Measurements from ENCODE around the gene HBS1L. TPM values are rescaled to one million over a fixed set of nuclear protein-coding genes. Genes with fewer than 3 reads are reported as not detected.

Gene HBS1L
- total RNA-seq, 1 experiment from 2014 or later = 81.2 TPM

GRCh38 chr6:135084001-135084915, 29.6 kb upstream of the HBS1L start:
- ChIA-PET CTCF (no interaction called here), POLR2A (no interaction called here)
- Mint-ChIP-seq H3K27ac (ENCODE audit: unreplicated experiment) (no peak overlapping the region), H3K4me3 (ENCODE audit: unreplicated experiment) (no peak overlapping the region), H3K9me3 (ENCODE audit: unreplicated experiment) (peaks cover 10% of the 10 kb centered on the region), H3K36me3 (ENCODE audit: insufficient read depth, unreplicated experiment) (no peaks in the 10 kb centered on the region), H3K4me1 (ENCODE audit: low read depth, unreplicated experiment) (no peaks in the 10 kb centered on the region), H3K27me3 (ENCODE audit: insufficient read depth, unreplicated experiment) (no peaks in the 10 kb centered on the region)
- H3K4me3 ChIP-seq (ENCODE audit: low read depth, low read length) = no peak overlapping the region
- no peaks in the 10 kb centered on the region for H3K36me3 ChIP-seq (ENCODE audit: control insufficient read depth, insufficient read depth, low read length)
- no peaks in the 10 kb centered on the region for H3K4me1 ChIP-seq
- TF ChIP-seq CTCF (IDR thresholded peaks at IDR 0.05; ENCODE audit: insufficient read depth in 1 of 2, low read depth in 1 of 2, low read length in 1 of 2, severe bottlenecking in 1 of 2, unreplicated experiment in 1 of 2) = no peak
- DNase-seq = no peak
- no peaks in the 10 kb centered on the region for H3K27me3 ChIP-seq (replicated peaks; ENCODE audit: control insufficient read depth, insufficient read depth, low read length)
- intact Hi-C loops (cut with micrococcal nuclease; ENCODE audit: unreplicated experiment) = no loop called here
- peaks cover 9% of the 10 kb centered on the region for H3K9me3 ChIP-seq
- no TSS peak for BruUV-seq (replicated peaks)

DNA sequence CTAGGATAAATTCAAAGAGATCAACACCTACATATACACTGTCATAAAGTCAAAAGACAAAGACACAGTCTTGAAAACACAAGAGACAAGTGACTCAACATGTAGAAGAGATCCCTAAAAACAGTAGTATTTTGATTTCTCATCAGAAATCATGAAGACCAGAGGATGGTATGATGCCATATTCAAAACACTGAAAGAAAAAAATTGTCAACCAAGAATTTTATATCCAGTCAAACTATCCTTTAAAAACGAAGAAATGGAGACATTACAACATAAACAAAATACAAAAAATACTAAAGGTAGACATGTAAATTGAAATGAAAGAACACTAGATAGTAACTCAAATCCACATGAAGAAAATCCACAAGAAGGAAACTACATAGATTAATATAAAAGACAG, 27.3 kb upstream of the HBS1L start:
- ChIA-PET POLR2A (no interaction called here), CTCF (no interaction called here)
- Histone ChIP-seq H3K4me3 (ENCODE audit: low read depth, low read length) (no peak overlapping the region), H3K27me3 (replicated peaks; ENCODE audit: control insufficient read depth, insufficient read depth, low read length) (no peaks in the 10 kb centered on the region), H3K9me3 (peaks cover 9% of the 10 kb centered on the region), H3K4me1 (no peaks in the 10 kb centered on the region), H3K36me3 (ENCODE audit: control insufficient read depth, insufficient read depth, low read length) (no peaks in the 10 kb centered on the region)
- no peak for TF ChIP-seq CTCF (IDR thresholded peaks at IDR 0.05; ENCODE audit: insufficient read depth in 1 of 2, low read depth in 1 of 2, low read length in 1 of 2, severe bottlenecking in 1 of 2, unreplicated experiment in 1 of 2)
- Mint-ChIP-seq H3K27me3 (ENCODE audit: insufficient read depth, unreplicated experiment) (peaks cover under 1% of the 10 kb centered on the region), H3K27ac (ENCODE audit: unreplicated experiment) (no peak overlapping the region), H3K36me3 (ENCODE audit: insufficient read depth, unreplicated experiment) (no peaks in the 10 kb centered on the region), H3K4me3 (ENCODE audit: unreplicated experiment) (no peak overlapping the region), H3K9me3 (ENCODE audit: unreplicated experiment) (peaks cover 10% of the 10 kb centered on the region), H3K4me1 (ENCODE audit: low read depth, unreplicated experiment) (no peaks in the 10 kb centered on the region)
- no TSS peak for BruUV-seq (replicated peaks)
- no peak for DNase-seq
- intact Hi-C loops (cut with micrococcal nuclease; ENCODE audit: unreplicated experiment) = no loop called here

DNA sequence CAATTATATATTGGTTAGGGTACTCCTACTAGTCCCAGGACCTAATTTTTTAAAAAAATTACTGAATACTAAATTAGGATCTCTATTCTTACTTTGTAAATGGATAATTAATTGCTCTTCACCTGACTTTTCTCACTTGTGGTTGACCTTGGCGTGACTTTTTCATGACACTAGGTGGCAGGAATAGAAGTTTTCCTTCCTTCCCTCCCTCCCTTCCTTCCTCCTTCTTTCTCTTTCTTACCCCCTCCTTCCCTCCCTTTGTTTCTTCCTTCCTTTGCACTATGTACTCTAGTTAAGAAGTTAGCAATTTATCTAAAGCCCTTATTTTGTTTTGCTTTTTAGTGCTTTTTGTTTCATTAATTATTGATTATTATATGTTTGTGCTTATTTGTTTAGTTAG, 20.4 kb upstream of the HBS1L start:
- DNase-seq = no peak
- intact Hi-C loops (cut with micrococcal nuclease; ENCODE audit: unreplicated experiment) = loop anchor here (10.0 kb wide), 1 partner anchor 360 kb away; no protein-coding TSS in a partner anchor

More for the DNA sequence above, 20.4 kb upstream of the HBS1L start:
- Histone ChIP-seq H3K4me3 (ENCODE audit: low read depth, low read length) (no peak overlapping the region), H3K9me3 (no peaks in the 10 kb centered on the region), H3K36me3 (ENCODE audit: control insufficient read depth, insufficient read depth, low read length) (no peaks in the 10 kb centered on the region), H3K4me1 (no peaks in the 10 kb centered on the region), H3K27me3 (replicated peaks; ENCODE audit: control insufficient read depth, insufficient read depth, low read length) (no peaks in the 10 kb centered on the region)
- H3K4me1 Mint-ChIP-seq (ENCODE audit: low read depth, unreplicated experiment) = no peaks in the 10 kb centered on the region
- H3K36me3 Mint-ChIP-seq (ENCODE audit: insufficient read depth, unreplicated experiment) = no peaks in the 10 kb centered on the region
- peaks cover 9% of the 10 kb centered on the region for H3K27me3 Mint-ChIP-seq (ENCODE audit: insufficient read depth, unreplicated experiment)
- H3K9me3 Mint-ChIP-seq (ENCODE audit: unreplicated experiment) = no peaks in the 10 kb centered on the region
- POLR2A ChIA-PET = no interaction called here
- no peak overlapping the region for H3K27ac Mint-ChIP-seq (ENCODE audit: unreplicated experiment)
- H3K4me3 Mint-ChIP-seq (ENCODE audit: unreplicated experiment) = no peak overlapping the region
- CTCF ChIA-PET = no interaction called here
- TF ChIP-seq CTCF (IDR thresholded peaks at IDR 0.05; ENCODE audit: insufficient read depth in 1 of 2, low read depth in 1 of 2, low read length in 1 of 2, severe bottlenecking in 1 of 2, unreplicated experiment in 1 of 2) = no peak
- no TSS peak for BruUV-seq (replicated peaks)

All from Caco-2 (cell line).